Peyer's patch (tissue), 4 donors: Measurements from ENCODE around the gene FOSL1.

Experiments used
- POLR2A ChIP-seq, 2 donors: fragments of 450-650 bp; IDR thresholded peaks; one replicate each; pipeline ENCODE4 v1.5.1; 2017; ENCODE audit warnings: antibody characterized with exemption in 2 of 2, mild to moderate bottlenecking in 2 of 2, moderate library complexity in 2 of 2
- TF ChIP-seq, protein P1 (sequence below), 6 experiments: fragments of 450-650 bp in 4 of 6; fragments of 200-600 bp in 2 of 6; sonication (generic) in 1 of 6; IDR thresholded peaks; one replicate each; pipeline ENCODE4 v1.5.1; 2017 to 2019; ENCODE audit warnings: antibody characterized with exemption in 6 of 6, mild to moderate bottlenecking in 3 of 6, moderate library complexity in 1 of 6

DNA sequence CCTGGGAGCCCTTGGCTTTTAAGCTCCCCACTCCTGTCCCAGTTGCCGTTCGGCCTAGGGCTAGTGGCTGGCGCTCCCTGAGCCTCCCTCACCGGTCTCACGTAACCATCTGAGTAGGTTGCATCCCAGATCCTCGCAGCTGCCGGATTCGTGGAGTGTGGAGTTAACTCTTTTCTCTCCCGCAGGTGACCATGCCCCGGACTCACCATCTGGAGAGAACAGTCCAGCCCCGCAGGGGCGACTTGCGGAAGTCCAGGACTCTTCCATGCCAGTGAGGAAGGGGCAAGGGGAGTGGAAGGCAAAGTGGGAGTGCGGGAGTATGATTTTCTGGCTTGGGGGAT, 39.1 kb downstream of the FOSL1 start:
- TF ChIP-seq, protein P1, sequence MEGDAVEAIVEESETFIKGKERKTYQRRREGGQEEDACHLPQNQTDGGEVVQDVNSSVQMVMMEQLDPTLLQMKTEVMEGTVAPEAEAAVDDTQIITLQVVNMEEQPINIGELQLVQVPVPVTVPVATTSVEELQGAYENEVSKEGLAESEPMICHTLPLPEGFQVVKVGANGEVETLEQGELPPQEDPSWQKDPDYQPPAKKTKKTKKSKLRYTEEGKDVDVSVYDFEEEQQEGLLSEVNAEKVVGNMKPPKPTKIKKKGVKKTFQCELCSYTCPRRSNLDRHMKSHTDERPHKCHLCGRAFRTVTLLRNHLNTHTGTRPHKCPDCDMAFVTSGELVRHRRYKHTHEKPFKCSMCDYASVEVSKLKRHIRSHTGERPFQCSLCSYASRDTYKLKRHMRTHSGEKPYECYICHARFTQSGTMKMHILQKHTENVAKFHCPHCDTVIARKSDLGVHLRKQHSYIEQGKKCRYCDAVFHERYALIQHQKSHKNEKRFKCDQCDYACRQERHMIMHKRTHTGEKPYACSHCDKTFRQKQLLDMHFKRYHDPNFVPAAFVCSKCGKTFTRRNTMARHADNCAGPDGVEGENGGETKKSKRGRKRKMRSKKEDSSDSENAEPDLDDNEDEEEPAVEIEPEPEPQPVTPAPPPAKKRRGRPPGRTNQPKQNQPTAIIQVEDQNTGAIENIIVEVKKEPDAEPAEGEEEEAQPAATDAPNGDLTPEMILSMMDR (IDR thresholded peaks at IDR 0.05): no peak
- TF ChIP-seq POLR2A (IDR thresholded peaks at IDR 0.05): no peak
